ENCODE results near the gene FARP1.

- no peak for TF ChIP-seq CTCF (IDR thresholded peaks at IDR 0.05; ENCODE audit: insufficient read depth, low read depth, low read length)
- TF ChIP-seq EZH2 (IDR thresholded peaks at IDR 0.05; ENCODE audit: insufficient read depth, low read length): no peak
Measured at GRCh38 chr13:98363326-98363725, 220.4 kb downstream of the FARP1 start.

Measured in astrocyte (in vitro differentiated cells and primary cell).